ENCODE results near the gene WFDC2.

- TF ChIP-seq CTCF (IDR thresholded peaks at IDR 0.05; ENCODE audit: low read depth, low read length) (no peak), POLR2A (IDR thresholded peaks at IDR 0.05; ENCODE audit: extremely low read depth, insufficient read length) (no peak), MAX (IDR thresholded peaks at IDR 0.05; ENCODE audit: low read depth, low read length) (no peak), MYC (IDR thresholded peaks at IDR 0.05; ENCODE audit: low read depth, low read length) (no peak)
Measured at GRCh38 chr20:45420125-45420524, 49.4 kb upstream of the WFDC2 start.
